Measurements from ENCODE around the gene SMU1.
A peak's percentile ranks its signal among the peaks of the same experiment; 100 is the strongest.

Gene SMU1

DNA sequence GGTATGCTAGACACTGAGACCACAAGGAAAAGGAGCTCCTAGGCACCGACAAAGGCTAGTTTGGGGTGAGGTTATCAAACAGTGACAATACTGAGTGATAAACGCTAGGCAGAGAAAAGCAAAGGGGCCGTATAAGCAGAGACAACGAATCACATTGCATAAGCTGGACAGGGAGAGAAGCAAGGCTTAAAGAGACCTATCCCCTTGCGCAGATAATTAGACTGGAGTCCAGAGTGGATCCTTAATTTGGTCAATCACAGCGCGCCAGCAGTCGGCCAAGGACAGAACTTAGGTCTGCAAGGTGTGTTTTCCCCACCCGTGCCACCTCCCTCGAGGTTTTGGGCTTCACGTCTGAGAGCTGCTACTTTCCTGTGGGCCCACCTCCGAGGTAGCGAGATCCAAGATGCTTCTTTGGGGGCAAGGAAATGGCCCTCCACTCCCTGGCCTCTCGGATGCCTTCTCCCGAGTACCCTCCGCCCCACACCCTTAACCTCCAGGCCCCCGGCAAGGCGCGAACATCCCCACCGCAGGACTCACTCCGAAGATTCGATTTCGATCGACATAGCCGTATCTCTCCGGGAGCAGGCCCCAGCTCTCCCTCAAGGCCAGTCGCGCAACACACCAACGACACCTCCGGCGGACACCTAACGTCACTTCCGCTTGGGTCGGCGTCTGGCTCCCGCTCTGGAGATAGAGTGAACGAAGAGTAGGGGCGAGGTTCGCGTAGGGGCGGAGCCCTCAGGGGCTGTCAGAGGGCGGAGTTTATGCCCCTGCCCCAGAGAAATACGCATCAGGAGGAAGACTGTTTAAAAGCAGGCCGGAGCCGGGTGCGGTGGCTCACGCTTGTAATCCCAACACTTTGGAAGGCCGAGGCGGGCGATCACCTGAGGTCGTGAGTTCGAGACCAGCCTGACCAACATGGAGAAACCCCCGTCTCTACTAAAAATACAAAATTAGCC is at the start of gene SMU1:
TSS of gene SMU1 (minus strand) at position 629 of the 959 bp plus-strand sequence. CDS start at position 563, 66 bp downstream.
- DNase-seq (ENCODE audit: low spot score): peak; percentile 96

DNA sequence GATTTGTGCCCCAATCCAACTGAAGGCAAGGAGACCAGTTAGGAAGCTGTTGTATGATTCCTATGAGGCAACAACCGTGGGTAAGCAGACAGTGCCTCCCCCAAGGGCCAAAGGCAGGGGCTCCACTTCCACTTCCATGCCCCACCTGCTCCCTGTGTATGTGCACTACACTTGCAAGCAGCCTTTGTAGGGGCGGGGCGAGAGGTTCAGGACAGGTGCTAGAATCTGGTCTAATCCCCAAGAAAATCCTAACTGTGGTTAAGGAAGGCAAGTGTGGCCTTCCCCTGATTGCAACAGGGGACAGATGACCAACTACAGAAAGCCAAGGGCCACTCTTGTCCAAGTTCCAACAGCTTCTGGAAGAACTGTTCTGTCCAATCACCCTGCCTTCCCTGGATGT is 49.0 kb upstream of the SMU1 start:
- DNase-seq (ENCODE audit: low spot score): no peak

DNA sequence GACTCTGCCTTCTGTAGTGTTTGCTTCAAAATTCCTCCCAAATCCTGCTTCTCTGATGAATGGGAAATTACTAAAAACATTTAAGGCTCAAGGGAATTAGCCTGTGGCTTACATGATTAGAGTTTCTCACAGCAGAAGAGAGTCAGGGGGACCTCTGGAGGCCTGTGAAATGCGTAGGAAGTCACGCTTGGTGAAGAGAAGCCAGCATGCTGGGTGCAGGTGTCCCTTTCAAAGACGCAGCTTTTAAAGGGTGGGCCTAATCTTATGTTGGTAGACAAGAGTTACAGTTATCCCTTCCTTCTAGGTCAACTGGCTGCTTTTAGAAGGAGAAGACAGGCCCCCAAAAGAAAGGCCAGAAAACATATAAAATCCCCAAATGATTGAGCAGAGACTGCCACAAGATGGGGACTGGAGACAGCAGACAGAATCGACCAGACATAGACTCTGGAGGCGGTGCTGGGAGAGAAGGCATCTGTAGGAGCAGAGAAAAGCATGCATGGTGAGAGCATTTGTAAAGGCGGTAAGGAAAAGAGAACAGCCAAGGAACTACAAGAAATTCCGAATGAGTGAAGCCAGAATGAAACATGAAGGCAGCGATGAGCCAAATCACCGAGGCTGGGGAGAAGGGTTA is 48.4 kb upstream of the SMU1 start:
- no peak for DNase-seq (ENCODE audit: low spot score)

DNA sequence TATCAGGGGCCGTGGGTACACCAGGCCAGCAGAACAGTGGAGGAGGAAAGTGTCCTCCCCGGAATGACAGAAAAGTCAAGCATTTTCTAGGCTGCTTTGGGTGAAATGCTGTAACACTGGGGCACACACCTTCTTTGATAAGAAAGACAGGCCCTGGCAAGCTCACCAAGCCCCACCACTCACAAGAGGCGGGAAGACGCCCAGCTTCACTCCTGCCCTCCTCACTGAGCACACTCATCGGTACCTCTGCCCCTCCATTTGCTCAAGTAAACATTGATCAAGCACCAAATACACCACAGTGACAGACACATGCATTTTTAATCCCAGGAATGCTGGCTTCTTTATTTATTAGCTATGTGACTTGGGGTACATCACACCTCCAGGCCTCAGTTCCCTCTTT is 47.6 kb upstream of the SMU1 start:
- DNase-seq (ENCODE audit: low spot score): no peak

DNA sequence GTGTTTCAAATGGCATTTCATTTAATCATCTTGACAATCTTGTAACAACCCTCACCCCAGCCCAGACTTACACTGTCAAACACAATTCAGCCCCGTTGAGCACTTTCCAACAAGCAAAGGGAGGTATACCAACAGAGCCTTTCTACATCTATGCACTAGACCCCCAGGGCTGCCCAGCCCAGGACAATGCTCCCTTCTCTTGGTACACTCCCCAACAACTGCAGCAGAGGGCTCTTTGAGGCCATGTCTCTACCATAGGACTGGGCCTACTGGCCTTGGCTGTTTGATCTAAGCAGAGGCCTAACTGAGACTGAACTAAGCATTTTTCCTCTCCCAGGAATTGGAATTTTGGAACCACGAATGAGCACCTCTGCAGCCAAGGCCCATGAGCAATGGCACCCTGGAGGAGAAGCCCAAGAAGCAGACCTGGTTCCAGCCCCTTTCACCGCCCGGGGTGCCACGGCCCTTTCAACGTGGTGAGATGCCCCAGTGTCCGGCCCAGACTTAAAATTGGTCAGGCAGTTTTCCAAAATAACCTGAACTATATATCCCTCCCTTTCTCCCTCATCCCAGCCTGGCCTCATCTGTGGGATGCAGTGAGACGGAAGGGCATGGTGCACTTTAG is 47.0 kb upstream of the SMU1 start:
- no peak for DNase-seq (ENCODE audit: low spot score)

DNA sequence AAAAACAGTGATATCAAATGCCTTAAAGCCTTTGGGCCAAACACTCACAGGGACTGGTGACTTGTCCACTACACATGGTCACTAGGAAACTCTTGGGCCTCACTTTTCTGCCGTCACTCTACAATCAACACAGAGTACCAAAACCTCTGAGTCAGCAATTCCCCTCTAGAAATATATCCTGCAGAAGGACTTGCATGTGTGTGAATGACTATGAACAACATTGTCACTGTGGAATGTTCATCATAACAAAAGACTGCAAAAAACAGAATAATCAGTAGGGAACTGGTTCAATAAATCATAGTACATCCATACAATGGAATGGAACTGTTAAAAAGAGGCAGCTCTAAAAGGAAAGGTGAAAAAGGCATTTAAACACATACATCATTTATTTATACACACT is 44.1 kb upstream of the SMU1 start:
- no peak for DNase-seq (ENCODE audit: low spot score)

DNA sequence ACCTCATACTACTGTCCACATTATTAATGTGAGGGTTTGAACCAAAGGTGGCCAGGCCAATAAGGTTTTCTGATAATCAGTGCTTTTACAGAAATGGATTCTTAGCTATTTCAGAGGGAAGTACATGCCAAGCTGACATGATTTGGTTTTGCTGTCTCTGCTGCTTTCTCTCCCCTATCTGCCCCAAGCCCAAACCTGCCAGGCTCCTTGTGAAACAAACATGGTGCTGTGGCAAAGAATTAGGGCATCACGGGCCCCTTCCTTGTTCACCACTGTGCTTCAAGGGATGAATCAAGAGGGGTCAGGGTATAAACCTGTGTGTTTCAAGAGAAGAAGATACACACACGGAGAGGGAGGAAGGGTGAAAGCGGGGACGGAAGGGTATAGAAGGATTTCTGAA is 41.3 kb upstream of the SMU1 start:
- no peak for DNase-seq (ENCODE audit: low spot score)

DNA sequence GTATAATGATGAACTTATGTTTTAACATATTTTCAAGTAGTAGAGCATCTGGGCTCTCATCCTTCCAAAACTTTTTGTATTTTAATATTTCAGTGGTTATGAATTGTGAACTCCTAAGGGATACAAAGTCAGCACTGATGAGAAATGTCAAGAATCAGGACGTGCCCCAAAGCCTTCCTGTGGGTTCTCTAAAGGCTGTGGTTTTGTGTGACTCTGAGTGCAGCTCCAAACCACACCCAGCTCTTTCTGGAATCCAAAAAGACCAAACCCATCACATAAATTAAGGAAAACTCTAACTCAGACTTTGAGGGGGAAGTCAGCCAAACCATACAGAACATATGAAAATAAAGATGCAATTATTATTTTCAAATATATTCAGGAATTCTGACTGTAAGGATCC is 40.8 kb upstream of the SMU1 start:
- peak; percentile 60 for DNase-seq (ENCODE audit: low spot score)

DNA sequence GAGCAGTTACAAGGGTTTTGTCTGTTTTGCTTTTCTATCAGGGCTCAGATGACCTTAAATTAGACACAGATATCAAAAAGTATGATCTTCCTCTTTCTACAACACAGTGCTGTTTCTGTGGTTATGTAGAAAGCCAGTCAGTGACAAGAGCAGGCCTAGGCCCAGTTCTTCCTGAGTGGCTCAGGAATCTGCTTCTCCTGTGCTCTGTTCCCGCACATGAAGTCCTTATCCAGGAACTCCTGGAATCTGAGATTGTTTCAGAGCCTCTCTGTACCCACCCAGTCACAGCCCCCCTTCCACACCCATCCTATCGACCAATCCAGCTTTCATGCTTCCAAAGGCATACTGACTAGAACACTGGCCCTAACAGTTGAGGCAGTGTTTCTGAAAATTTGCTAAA is 40.4 kb upstream of the SMU1 start:
- peak; percentile 25 for DNase-seq (ENCODE audit: low spot score)

DNA sequence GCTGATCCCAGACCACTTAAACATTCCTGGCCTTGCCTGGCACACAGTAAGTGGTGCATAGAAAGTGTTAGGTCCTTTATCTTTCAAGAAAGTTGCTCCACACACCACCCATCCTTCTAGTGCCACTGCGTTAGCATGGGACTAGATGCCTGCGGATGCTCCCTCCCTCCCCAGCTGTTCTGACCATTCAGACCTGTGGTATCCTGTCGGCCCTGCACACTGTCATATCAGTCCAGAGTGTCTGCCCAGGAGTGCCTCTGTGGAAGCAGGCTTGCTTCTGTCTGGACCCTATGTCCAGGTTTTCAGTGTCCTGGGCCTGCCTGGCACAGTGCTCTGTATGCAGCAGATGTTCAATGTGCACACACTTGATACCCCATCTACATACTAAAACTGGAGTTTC is 38.3 kb upstream of the SMU1 start:
- DNase-seq (ENCODE audit: low spot score): no peak

DNA sequence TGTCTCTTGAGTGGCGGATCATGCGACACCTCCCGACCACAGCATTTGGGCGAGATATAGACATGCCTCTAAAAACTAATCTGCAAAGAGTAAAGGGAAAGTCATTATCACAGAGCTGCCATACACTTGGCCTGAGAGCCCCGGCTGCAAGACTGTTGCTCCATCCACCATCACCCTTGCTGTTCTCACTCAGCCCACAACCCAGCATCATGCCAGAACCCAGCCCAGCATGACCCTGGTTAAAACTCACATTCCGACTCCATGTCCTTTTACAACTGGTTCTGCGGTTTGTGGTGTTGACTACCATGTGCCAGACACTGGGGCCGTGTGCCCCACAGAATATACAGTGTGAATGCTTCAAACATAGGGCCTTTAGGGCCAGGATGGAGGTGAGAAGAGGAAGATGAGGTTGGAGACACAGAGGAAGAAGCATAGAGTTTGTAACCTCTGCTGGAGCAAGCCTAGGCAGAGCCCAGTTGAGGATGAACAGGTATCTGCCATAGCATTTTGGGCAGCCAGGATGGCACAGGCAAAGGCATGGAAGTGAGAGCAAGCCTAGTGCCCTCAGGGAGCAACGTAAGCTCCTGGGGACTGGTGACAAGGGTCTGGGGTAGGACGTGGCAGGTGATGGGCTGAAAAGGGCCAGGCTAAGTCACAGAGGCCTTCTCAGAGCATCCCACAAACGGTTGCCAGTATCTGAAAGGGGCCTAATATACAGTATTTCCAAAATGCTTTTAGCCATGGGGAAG is 37.5 kb upstream of the SMU1 start:
- DNase-seq (ENCODE audit: low spot score): no peak

DNA sequence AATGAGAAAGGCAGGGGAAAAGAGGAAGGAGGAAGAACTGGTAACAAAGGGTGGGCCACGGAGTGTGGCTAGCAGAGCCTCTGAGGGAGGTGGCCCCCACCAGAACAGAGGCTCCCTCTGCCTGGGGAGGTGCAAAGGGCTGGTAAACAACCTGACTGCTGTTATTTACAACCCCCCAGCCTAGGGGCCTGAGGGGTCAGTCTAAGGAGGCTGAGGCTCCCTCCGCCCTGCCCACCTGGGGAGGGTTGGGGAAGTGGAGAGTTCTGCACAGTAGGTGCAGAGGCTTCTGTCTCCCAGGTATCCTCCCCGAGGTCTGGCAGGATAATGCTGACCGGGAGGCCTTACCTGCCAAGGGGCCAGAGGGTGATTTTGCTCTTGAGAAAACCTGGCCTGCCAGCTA is 35.6 kb upstream of the SMU1 start:
- no peak for DNase-seq (ENCODE audit: low spot score)

DNA sequence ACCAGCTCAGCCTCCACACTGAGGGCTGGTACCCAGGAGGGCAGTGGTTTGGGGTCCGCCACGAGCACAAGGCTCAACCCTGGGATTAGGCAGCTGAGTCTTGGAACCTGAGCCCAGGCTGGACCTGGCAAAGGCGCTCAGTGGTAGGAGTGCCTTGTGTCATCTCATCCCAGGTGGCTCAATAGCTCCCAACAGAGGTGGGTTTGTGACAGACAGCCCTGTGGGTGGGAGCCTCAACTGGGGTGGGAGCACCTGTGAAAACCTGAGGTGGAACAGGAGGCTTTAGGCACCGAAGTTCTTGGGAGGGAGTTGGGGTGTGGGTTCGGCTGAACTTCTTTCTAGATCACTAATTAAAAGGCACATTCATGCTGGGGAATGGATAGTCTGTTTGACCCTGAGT is 35.2 kb upstream of the SMU1 start:
- DNase-seq (ENCODE audit: low spot score): no peak

DNA sequence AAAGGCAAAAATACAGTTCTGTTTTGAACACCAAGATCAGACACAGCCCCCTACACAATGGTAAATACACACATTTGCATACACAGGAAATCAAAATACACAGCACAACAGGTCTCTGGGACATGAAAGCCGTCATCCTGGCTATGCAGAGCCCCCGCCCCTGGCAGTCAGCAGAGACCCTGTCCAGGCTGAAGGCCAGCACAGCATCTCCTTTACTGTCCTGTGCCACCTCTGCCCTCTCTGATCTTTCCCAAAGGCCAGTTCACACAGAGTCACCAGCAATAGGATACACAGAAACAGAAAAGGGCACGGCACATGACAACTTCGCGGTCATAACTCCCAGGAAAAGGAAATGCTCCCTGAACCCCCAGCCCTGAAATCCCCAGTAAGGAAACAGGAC is 34.2 kb upstream of the SMU1 start:
- no peak for DNase-seq (ENCODE audit: low spot score)

DNA sequence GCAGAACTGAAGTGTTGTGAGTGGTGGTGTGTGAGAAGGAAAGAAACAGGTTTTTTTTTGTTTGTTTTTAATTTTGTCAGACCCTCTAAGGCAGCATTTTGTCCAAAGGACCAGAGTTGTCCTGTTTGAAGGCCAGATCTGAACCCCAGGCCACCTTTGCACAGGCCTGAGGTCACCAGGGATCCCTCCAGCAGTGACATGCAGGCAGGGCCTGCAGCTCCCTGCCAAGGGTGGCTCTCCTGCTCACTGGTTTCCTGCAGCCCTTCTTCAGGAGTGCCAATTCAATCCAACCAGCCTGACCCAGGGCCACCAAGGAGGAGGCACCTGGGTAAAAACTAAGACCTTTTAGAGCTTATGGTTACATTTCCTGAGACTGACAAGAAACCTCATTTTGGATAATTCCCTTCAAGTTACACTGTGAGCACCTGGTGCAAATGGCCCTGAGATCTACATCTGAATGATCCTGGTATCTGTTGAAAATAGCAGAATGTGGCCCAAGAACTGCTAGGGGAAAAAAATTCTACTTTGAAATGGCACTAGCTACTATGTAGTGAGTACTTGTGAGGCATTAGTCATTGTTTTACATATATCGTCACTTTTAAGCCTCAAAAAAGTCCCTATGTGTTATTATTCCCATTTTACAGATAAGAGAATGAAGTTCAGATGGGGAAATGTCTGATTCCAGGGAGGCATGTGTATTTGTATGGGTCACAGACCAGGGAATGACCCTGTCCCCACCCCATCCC is 33.5 kb upstream of the SMU1 start:
- no peak for DNase-seq (ENCODE audit: low spot score)

DNA sequence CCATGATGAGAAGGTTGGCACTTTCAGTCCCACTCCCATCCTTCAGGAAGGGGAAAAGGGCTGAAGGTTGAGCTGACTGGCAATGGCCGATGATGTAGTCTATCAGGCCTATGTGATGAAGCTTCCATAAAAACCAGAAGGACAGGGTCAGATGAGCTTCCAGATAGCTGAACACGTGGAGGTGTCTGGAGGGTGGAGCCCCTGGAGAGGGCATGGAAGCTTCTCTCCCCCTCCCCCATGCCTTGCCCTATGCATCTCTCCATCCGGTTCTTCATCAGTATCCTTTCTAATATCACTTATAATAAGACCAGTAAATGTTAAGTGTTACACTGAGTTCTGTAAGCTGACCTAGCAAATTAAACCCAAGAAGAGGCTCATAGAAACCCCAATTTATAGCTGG is 32.6 kb upstream of the SMU1 start:
- no peak for DNase-seq (ENCODE audit: low spot score)

DNA sequence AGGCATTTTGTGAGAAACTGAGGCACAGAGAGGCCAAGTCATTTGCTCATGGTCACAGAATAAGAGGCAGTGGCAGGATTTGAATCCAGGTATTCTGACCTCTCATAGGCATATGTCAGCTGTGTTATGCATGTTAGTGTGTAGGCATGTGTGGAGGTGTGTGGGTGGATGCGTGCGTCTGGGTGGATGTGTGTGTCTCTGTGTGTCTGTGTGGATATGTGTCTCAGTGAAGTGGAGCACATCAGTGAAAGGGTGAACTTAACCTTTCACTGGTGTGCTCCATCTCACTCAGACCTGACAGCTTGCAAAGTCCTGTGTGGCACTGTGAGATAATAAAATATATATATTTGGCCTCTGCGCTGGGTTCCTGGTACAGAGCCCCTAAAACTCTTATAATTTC is 32.0 kb upstream of the SMU1 start:
- no peak for DNase-seq (ENCODE audit: low spot score)

DNA sequence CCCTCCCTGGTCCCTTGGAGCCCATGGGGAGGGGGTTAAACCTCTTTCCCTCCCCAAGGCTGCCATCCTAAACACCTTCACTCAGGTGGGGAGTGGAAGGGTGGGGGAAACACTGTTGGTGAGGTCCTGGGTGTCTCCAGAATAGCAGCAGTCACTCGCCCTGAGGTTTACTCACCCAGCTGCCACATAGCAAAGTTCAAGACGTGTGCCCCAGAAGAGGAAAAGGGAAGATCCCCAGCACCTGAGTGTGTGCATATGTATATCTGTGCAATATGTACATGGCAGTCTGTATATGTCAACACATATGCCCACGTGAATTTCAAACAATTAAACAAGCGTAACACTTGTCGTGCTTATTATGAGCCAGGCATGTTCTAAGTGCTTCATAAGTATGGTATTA is 31.3 kb upstream of the SMU1 start:
- no peak for DNase-seq (ENCODE audit: low spot score)

DNA sequence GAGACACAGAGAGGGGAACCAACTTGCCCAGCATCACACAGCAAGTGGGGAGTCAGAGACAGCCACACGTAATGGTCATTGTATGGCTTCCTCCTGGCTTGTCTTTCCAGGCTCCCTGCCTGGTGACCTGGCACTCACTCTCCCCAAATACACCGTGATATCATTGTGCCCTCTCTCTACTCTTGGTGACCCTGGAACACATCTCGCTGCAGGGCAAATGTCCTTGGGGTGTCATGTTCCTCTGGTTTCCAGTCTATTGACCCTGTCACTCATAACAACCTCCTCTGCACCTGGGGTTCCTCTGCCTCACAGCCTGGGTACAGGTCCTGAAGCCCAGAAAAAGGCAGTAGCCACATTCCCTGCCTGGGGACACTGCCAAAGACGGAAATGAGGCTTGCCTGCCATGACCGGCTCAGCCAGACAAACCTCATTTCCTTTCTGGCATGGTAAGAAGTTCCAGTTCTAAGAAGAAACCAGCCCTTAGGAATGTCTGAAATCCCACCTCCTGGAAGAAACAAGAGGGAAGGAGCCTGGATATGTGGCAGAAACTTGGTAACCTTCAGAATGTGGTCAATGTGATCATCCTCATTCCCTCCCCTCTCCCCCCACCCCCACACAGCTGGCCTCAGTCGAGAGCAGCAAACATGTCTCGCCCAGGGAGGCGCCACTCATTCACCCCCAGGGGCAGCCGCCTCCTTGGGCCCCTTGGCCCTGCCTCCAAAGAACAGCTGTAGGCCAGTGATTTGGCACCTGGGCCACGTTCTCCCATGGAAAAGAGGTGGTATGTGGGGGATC is 30.6 kb upstream of the SMU1 start:
- DNase-seq (ENCODE audit: low spot score): peak; percentile 35

DNA sequence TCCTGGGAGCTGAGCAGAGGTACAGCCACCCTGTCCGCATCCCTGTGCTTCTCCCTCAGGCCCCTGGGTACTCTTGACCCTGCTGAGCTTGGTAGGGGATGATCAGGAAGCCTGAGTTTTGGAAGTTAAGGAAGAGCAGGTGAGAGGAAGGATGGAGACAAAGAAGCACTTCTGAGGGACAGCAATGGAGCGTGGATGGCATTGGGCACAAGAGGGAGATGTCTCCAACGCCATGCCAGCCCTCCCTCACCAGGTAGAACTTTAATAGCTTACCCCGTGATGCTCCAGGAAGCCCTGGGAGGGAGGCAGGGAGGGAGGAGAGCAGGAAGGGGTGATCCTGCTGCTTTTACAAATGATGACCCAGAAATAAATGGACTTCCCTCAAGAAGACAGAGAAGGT is 29.9 kb upstream of the SMU1 start:
- no peak for DNase-seq (ENCODE audit: low spot score)

DNA sequence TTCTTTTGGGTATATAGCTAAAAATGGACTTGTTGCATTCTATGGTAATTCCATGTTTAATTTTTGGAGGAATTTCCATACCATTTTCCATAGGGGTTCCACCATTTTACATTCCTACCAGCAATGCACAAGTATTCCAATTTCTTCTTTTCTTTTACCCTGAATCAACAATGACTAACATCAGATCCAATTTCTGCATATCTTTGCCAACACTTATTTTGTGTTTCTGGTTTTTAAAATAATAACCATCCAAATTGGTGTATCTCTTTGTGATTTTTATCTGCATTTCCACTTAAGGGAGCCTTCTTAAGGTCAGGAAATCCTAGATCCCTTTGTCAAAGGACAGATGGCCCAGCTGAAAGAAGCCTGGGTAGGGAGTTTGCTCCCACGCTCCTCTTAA is 29.5 kb upstream of the SMU1 start:
- no peak for DNase-seq (ENCODE audit: low spot score)

All from hepatic stellate cell (primary cell).